PC-3 (cell line): ENCODE data around the gene SAMD3.
"Not testable (repeated sequence)": the region's sequence is repeated elsewhere in the genome, so short reads cannot be mapped to it uniquely, and the experiment has no call there.

ENCODE experiments used
- CTCF ChIP-seq: fragments of 300-600 bp; sonication (generic); conservative IDR thresholded peaks from 2 replicates; pipeline ENCODE4 v1.5.1; 2017; ENCODE audit warnings: antibody characterized with exemption, low read depth, mild to moderate bottlenecking, low read length
- EZH2 ChIP-seq: fragments of 300-600 bp; sonication (generic); IDR thresholded peaks from one replicate; pipeline ENCODE4 v1.6.1; 2017; ENCODE audit warnings: antibody characterized with exemption, mild to moderate bottlenecking, low read length; ENCODE audit not compliant: unreplicated experiment

- TF ChIP-seq CTCF, EZH2: not testable (repeated sequence)
Observed at GRCh38 chr6:130197816-130198482, 24.8 kb downstream of the SAMD3 start.
